ENCODE measurements around the gene ADORA3.

- no peak for TF ChIP-seq POLR2A (IDR thresholded peaks at IDR 0.05; ENCODE audit: low read length)
- no peak for TF ChIP-seq GATA1 (IDR thresholded peaks at IDR 0.05; ENCODE audit: low read depth, low read length)
Observed at GRCh38 chr1:111517469-111518225, 14.2 kb upstream of the ADORA3 start.
